Keratinocyte (primary cell): ENCODE results near the gene KCNK10. TPM values are rescaled to one million over a fixed set of nuclear protein-coding genes. Genes with fewer than 3 reads are reported as not detected.

Experiments used
- DNase-seq: peaks from one replicate; pipeline ENCODE4 v3.0.0-alpha.2; 2011; ENCODE audit warnings: low read depth, missing footprints, low spot score
- FAIRE-seq: peaks from 2 replicates; lab custom pipeline; 2011; peaks lifted over from hg19 to GRCh38; lab: Jason Lieb, UNC
- H2AFZ ChIP-seq: 2 replicates; pipeline ENCODE4 v1.6.0; 2012; ENCODE audit warnings: low read length, control low read depth, inconsistent platforms; ENCODE audit not compliant: control insufficient read depth
- H3K27ac ChIP-seq: 2 replicates; pipeline ENCODE4 v1.5.1; 2011; ENCODE audit warnings: low read length; ENCODE audit not compliant: control insufficient read depth, insufficient read depth
- H3K27me3 ChIP-seq: 3 replicates; pipeline ENCODE4 v1.6.0; 2011; ENCODE audit warnings: low read length; ENCODE audit not compliant: control insufficient read depth, insufficient read depth; ENCODE audit errors: extremely low read depth
- H3K36me3 ChIP-seq, 2 experiments: 2 replicates in 1 of 2; 3 replicates in 1 of 2; pipeline ENCODE4 v1.5.1; 2011; ENCODE audit warnings: low read length in 2 of 2, mild to moderate bottlenecking in 1 of 2; ENCODE audit not compliant: control insufficient read depth in 2 of 2, insufficient read depth in 2 of 2; ENCODE audit errors: extremely low read depth in 1 of 2
- H3K4me1 ChIP-seq: 3 replicates; pipeline ENCODE4 v1.5.1; 2011; ENCODE audit warnings: low read length; ENCODE audit not compliant: control insufficient read depth, insufficient read depth; ENCODE audit errors: extremely low read depth
- H3K4me2 ChIP-seq: 3 replicates; pipeline ENCODE4 v1.6.0; 2011; ENCODE audit warnings: low read depth, low read length; ENCODE audit not compliant: control insufficient read depth, insufficient read depth; ENCODE audit errors: extremely low read depth
- H3K4me3 ChIP-seq, 3 experiments: fragments of 200-600 bp in 1 of 3; sonication (generic) in 1 of 3; 2 replicates in 2 of 3; 3 replicates in 1 of 3; pipeline ENCODE4 v1.5.1; 2011 to 2016; ENCODE audit warnings: low read length in 3 of 3, mild to moderate bottlenecking in 3 of 3, control low read depth in 2 of 3, inconsistent platforms in 1 of 3, low read depth in 1 of 3, mixed read lengths in 1 of 3, mixed run types in 1 of 3, moderate library complexity in 1 of 3; ENCODE audit not compliant: control insufficient read depth in 2 of 3, insufficient read depth in 2 of 3; ENCODE audit errors: extremely low read depth in 1 of 3
- H3K79me2 ChIP-seq: 2 replicates; pipeline ENCODE4 v1.6.0; 2012; ENCODE audit warnings: low read length; ENCODE audit not compliant: control insufficient read depth, insufficient read depth
- H3K9ac ChIP-seq: 3 replicates; pipeline ENCODE4 v1.6.0; 2011; ENCODE audit warnings: low read length; ENCODE audit not compliant: control insufficient read depth, insufficient read depth; ENCODE audit errors: extremely low read depth
- H3K9me1 ChIP-seq: 3 replicates; pipeline ENCODE4 v1.6.0; 2011; ENCODE audit warnings: low read length; ENCODE audit not compliant: control insufficient read depth, insufficient read depth; ENCODE audit errors: extremely low read depth
- H3K9me3 ChIP-seq: 2 replicates; pipeline ENCODE4 v1.5.1; 2012; ENCODE audit warnings: low read depth, low read length; ENCODE audit not compliant: control insufficient read depth
- H4K20me1 ChIP-seq: 3 replicates; pipeline ENCODE4 v1.6.0; 2011; ENCODE audit warnings: low read length; ENCODE audit not compliant: control insufficient read depth, insufficient read depth; ENCODE audit errors: extremely low read depth
- EZH2 ChIP-seq: IDR thresholded peaks from one replicate; pipeline ENCODE4 v1.6.1; 2012; ENCODE audit warnings: inconsistent platforms, mild to moderate bottlenecking, low read length, moderate library complexity
- dilution Hi-C: fragments of 300-500 bp; cut with MboI; formaldehyde crosslinking; loops from one replicate; pipeline ENCODE4 v1.7.0; 2020; ENCODE audit warnings: low sequenced_read_pairs; ENCODE audit not compliant: extremely low pct_ligation_motif_present
- polyA plus RNA-seq, 5 experiments: library from polyadenylated mRNA; depleted of rRNA in 3 of 5; stranded (reverse) in 3 of 5; stranded (forward) in 1 of 5; unstranded in 1 of 5; fragments of >200 nt; gene quantifications; 1 replicate in 1 of 5; 2 replicates in 3 of 5; 3 replicates in 1 of 5; pipeline versions ENCODE4 v1.2.1 to v1.2.3, GENCODE V29; 2011 to 2012; ENCODE audit warnings: missing spikeins in 2 of 5, low read depth in 1 of 5, low replicate concordance in 1 of 5
- TF ChIP-seq, protein P1 (sequence below), 3 experiments: IDR thresholded peaks in 1 of 3; conservative IDR thresholded peaks in 1 of 3; optimal IDR thresholded peaks in 1 of 3; 2 replicates in 2 of 3; 3 replicates in 1 of 3; pipeline versions ENCODE3 to v1.5.1; 2011; ENCODE audit warnings: low read length in 3 of 3, mild to moderate bottlenecking in 3 of 3, moderate library complexity in 2 of 3, control low read depth in 1 of 3, inconsistent platforms in 1 of 3; ENCODE audit not compliant: insufficient read depth in 2 of 3; ENCODE audit errors: extremely low read depth in 1 of 3

KCNK10 gene
- polyA plus RNA-seq, 1 donor (not counting 4 experiments of a cell fraction or from before 2014, with no cell fraction given): 0.79 TPM

DNA sequence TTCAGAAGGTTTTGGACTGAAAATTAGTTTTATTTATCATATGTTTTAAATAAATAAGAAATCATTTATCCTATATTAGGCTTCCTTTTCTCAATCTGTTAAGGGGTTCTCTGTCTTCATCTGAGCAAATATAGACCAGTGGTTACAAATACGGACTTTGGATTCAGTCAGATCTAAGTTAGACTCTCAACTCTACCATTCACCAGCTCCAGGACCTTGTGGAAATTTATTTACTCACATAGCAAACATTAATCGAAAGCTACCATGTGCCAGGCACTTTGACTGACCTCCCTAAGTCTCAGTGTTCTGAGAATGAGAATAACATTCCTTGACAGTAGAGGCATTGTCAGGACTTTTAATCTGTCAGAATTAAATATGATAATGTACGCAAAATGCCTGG is 22.3 kb downstream of the KCNK10 start:
- dilution Hi-C loops: no loop called here
- no peak overlapping the region for H3K4me2 ChIP-seq
- no peak for FAIRE-seq

DNA sequence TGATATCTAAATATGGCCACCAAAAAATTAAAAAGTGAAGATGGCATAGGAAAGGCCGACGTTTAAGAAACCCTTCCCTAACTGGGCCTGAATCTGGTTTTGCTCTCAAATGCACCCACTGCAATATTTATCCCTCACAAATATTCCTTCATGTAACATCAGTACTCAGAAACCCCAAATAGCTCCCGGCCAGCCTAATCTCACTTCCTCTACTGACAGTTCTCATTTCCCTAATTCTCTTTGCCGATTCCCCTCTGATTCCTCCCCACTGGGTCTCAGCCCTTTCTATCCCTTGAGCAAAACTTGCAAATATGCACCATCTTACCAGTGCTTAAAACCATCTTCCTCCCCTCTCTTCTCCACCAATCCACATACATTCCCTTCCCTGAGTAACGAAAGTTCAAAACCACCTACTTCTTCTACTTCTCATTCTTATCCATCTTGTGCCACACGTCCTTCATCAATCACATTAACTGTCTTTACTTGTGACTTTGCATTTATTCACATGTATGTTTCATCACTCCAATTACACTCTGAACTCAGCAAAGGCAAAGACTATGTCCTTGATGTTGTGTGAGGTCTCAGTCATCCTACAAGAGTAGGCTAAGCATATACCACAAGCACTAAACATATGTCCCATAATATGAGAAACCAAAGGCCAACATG is 23.1 kb downstream of the KCNK10 start:
- H3K9ac ChIP-seq: no peak overlapping the region
- no peak for FAIRE-seq
- dilution Hi-C loops: no loop called here

More for the DNA sequence above, 22.3 kb downstream of the KCNK10 start:
- Histone ChIP-seq H3K36me3 (no peaks in the 10 kb centered on the region), H3K4me1 (no peaks in the 10 kb centered on the region), H3K27ac (no peak overlapping the region), H3K79me2 (no peaks in the 10 kb centered on the region), H3K27me3 (no peaks in the 10 kb centered on the region), H3K9me1 (no peaks in the 10 kb centered on the region), H3K9me3 (no peaks in the 10 kb centered on the region), H4K20me1 (no peaks in the 10 kb centered on the region), H3K4me3 (no peak overlapping the region), H3K9ac (no peak overlapping the region), H2AFZ (no peak overlapping the region)
- TF ChIP-seq, protein P1, sequence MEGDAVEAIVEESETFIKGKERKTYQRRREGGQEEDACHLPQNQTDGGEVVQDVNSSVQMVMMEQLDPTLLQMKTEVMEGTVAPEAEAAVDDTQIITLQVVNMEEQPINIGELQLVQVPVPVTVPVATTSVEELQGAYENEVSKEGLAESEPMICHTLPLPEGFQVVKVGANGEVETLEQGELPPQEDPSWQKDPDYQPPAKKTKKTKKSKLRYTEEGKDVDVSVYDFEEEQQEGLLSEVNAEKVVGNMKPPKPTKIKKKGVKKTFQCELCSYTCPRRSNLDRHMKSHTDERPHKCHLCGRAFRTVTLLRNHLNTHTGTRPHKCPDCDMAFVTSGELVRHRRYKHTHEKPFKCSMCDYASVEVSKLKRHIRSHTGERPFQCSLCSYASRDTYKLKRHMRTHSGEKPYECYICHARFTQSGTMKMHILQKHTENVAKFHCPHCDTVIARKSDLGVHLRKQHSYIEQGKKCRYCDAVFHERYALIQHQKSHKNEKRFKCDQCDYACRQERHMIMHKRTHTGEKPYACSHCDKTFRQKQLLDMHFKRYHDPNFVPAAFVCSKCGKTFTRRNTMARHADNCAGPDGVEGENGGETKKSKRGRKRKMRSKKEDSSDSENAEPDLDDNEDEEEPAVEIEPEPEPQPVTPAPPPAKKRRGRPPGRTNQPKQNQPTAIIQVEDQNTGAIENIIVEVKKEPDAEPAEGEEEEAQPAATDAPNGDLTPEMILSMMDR (optimal IDR thresholded peaks at IDR 0.05 in 1 of 3, IDR thresholded peaks at IDR 0.05 in 1 of 3, conservative IDR thresholded peaks at IDR 0.05 in 1 of 3; ENCODE audit: extremely low read depth in 1 of 3, insufficient read depth in 2 of 3, low read length in 3 of 3): no peak
- TF ChIP-seq EZH2: no peak
- no peak for DNase-seq

More for the DNA sequence above, 23.1 kb downstream of the KCNK10 start:
- no peak overlapping the region for H3K27ac ChIP-seq
- no peak overlapping the region for H3K4me2 ChIP-seq
- no peaks in the 10 kb centered on the region for H3K4me1 ChIP-seq
- H3K9me1 ChIP-seq: no peaks in the 10 kb centered on the region
- H3K79me2 ChIP-seq: no peaks in the 10 kb centered on the region
- H3K27me3 ChIP-seq: no peaks in the 10 kb centered on the region
- H3K36me3 ChIP-seq: no peaks in the 10 kb centered on the region
- TF ChIP-seq, protein P1 (optimal IDR thresholded peaks at IDR 0.05 in 1 of 3, IDR thresholded peaks at IDR 0.05 in 1 of 3, conservative IDR thresholded peaks at IDR 0.05 in 1 of 3; ENCODE audit: extremely low read depth in 1 of 3, insufficient read depth in 2 of 3, low read length in 3 of 3): no peak
- no peak for TF ChIP-seq EZH2
- no peaks in the 10 kb centered on the region for H3K9me3 ChIP-seq
- no peak for DNase-seq
- no peaks in the 10 kb centered on the region for H4K20me1 ChIP-seq
- H2AFZ ChIP-seq: no peak overlapping the region
- H3K4me3 ChIP-seq: no peak overlapping the region
